Measurements from ENCODE around the gene TTC8. TPM values are rescaled to one million over a fixed set of nuclear protein-coding genes. Genes with fewer than 3 reads are reported as not detected.
"Not testable (repeated sequence)": the region's sequence is repeated elsewhere in the genome, so short reads cannot be mapped to it uniquely, and the experiment has no call there.

TTC8 gene
- total RNA-seq: 1 to 10 TPM; 1.6 to 5.9 (median 2.6) TPM

DNA sequence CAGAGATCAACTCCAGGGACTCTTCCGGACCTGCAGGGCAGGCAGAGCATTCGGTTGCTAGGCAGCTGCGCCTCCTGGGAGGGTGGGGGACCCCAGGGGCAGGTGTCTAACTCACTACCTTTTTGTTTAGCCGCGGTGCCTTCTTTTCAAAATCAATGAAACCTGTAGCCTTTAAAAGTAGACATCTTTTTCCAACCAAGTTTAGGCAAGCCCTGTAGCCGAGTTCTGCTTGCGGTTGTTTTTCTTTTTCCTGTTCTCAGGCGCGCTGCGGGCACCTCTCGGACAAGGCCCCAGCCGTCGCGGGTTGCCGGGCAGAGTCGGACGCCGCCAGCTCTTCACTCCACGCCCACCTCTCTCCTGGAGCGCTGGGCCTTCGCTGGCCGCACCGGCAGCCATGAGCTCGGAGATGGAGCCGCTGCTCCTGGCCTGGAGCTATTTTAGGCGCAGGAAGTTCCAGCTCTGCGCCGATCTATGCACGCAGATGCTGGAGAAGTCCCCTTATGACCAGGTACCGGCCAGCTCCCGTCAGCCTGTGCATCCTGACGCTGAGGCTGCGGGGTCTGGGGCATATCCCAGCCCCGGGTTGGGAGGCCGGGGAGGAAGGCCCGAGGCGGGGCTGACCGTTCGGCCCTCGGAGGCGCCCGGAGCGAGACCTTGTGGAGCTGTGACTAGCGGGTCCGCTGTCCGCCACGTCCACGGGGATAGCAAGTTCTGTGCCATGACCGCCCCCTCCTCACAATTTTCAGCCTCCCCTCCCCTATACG is at the start of gene TTC8:
TSS of gene TTC8 (plus strand) at position 338 of the 764 bp plus-strand sequence. CDS start at position 395, 57 bp downstream.
- intact Hi-C loops (cut with DNase I; ENCODE audit: low total_unique reads): no loop called here
- Histone ChIP-seq H3K27me3 (no peaks in the 10 kb centered on the region), H3K4me3 (peak within 1 kb of the TSS; percentile 63 to 89 (median 71)), H3K27ac (peak within 1 kb of the TSS; percentile 65 to 82 (median 74)), H3K4me1 (peaks cover 4 to 9% of the 10 kb centered on the region in 2 donors), H3K36me3 (no peaks in the 10 kb centered on the region), H3K9me3 (no peaks in the 10 kb centered on the region)
- DNase-seq (peak; percentile 50 to 61), ATAC-seq (peak; percentile 94 to 97)
- in situ Hi-C loops (cut with MboI; ENCODE audit: low sequenced_read_pairs in 4 of 4): no loop called here
- TF ChIP-seq, protein P1, sequence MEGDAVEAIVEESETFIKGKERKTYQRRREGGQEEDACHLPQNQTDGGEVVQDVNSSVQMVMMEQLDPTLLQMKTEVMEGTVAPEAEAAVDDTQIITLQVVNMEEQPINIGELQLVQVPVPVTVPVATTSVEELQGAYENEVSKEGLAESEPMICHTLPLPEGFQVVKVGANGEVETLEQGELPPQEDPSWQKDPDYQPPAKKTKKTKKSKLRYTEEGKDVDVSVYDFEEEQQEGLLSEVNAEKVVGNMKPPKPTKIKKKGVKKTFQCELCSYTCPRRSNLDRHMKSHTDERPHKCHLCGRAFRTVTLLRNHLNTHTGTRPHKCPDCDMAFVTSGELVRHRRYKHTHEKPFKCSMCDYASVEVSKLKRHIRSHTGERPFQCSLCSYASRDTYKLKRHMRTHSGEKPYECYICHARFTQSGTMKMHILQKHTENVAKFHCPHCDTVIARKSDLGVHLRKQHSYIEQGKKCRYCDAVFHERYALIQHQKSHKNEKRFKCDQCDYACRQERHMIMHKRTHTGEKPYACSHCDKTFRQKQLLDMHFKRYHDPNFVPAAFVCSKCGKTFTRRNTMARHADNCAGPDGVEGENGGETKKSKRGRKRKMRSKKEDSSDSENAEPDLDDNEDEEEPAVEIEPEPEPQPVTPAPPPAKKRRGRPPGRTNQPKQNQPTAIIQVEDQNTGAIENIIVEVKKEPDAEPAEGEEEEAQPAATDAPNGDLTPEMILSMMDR (IDR thresholded peaks at IDR 0.05 in 4 of 5, conservative IDR thresholded peaks at IDR 0.05 in 1 of 5): no peak
- TF ChIP-seq POLR2A (IDR thresholded peaks at IDR 0.05): no peak

GRCh38 chr14:88775532-88775931 is 48.9 kb upstream of the TTC8 start:
- intact Hi-C loops (cut with DNase I; ENCODE audit: low total_unique reads) (no loop called here), in situ Hi-C loops (cut with MboI; ENCODE audit: low sequenced_read_pairs in 4 of 4) (no loop called here)
- H3K27me3 ChIP-seq: no peaks in the 10 kb centered on the region
- H3K27ac ChIP-seq: no peak overlapping the region
- DNase-seq: no peak
- no peak for ATAC-seq
- no peak overlapping the region for H3K4me3 ChIP-seq
- H3K36me3 ChIP-seq: no peaks in the 10 kb centered on the region
- TF ChIP-seq, protein P1 (IDR thresholded peaks at IDR 0.05 in 4 of 5, conservative IDR thresholded peaks at IDR 0.05 in 1 of 5): no peak
- TF ChIP-seq POLR2A (IDR thresholded peaks at IDR 0.05): no peak
- H3K4me1 ChIP-seq: no peaks in the 10 kb centered on the region
- H3K9me3 ChIP-seq: no peaks in the 10 kb centered on the region

- Histone ChIP-seq H3K27me3 (peaks cover 0 to 4% (median 0%) of the 10 kb centered on the region in 3 donors), H3K27ac (no peak overlapping the region), H3K9me3 (no peaks in the 10 kb centered on the region), H3K36me3 (no peaks in the 10 kb centered on the region), H3K4me1 (no peaks in the 10 kb centered on the region), H3K4me3 (no peak overlapping the region)
- no peak for TF ChIP-seq POLR2A (IDR thresholded peaks at IDR 0.05)
- TF ChIP-seq, protein P1 (IDR thresholded peaks at IDR 0.05 in 4 of 5, conservative IDR thresholded peaks at IDR 0.05 in 1 of 5): no peak
- no peak for DNase-seq
- intact Hi-C loops (cut with DNase I; ENCODE audit: low total_unique reads): no loop called here
- ATAC-seq: no peak
- in situ Hi-C loops (cut with MboI; ENCODE audit: low sequenced_read_pairs in 4 of 4): no loop called here
These were observed 38.5 kb upstream of the TTC8 start for GRCh38 chr14:88785911-88786310.

DNA sequence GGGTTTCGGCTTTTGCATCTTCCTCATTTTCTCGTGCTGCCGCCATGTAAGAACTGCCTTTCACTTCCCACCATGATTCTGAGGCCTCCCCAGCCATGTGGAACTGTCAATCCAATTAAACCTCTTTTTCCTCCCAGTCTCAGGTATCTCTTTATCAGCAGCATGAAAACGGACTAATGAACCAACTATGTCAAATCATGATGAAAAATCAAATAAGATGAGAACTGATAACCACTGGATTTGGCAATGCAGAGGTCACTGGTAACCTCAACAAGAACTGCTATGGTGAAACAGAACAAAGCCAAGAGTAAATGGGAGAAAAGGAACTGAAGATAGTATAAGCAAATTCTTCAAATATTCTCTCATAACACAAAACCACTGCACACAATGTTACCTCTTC is 37.7 kb upstream of the TTC8 start:
- no peak for DNase-seq
- no peak for ATAC-seq
- no peak overlapping the region for H3K27ac ChIP-seq
- in situ Hi-C loops (cut with MboI; ENCODE audit: low sequenced_read_pairs in 4 of 4) (no loop called here), intact Hi-C loops (cut with DNase I; ENCODE audit: low total_unique reads) (no loop called here)
- H3K36me3 ChIP-seq: no peaks in the 10 kb centered on the region
- no peaks in the 10 kb centered on the region for H3K4me1 ChIP-seq
- H3K27me3 ChIP-seq: peaks cover 0 to 6% (median 4%) of the 10 kb centered on the region in 3 donors
- no peak overlapping the region for H3K4me3 ChIP-seq
- no peaks in the 10 kb centered on the region for H3K9me3 ChIP-seq
- TF ChIP-seq, protein P1 (IDR thresholded peaks at IDR 0.05 in 4 of 5, conservative IDR thresholded peaks at IDR 0.05 in 1 of 5): no peak
- no peak for TF ChIP-seq POLR2A (IDR thresholded peaks at IDR 0.05)

- ATAC-seq; H3K27ac ChIP-seq; H3K4me1 ChIP-seq; intact Hi-C loops (cut with DNase I; ENCODE audit: low total_unique reads); H3K36me3 ChIP-seq; in situ Hi-C loops (cut with MboI; ENCODE audit: low sequenced_read_pairs in 4 of 4); H3K9me3 ChIP-seq; H3K4me3 ChIP-seq; DNase-seq; H3K27me3 ChIP-seq: not testable (repeated sequence)
These were observed 34.9 kb upstream of the TTC8 start for GRCh38 chr14:88789573-88789972.

Data from gastrocnemius medialis (tissue), 4 donors.